Measurements from ENCODE around the gene LMBR1. TPM values are rescaled to one million over a fixed set of nuclear protein-coding genes. Genes with fewer than 3 reads are reported as not detected.

Gene LMBR1
- total RNA-seq (2022; extraction: Qiagen RNA extraction; ENCODE audit: low read depth): 23.8 to 36.8 TPM (median 32.6 TPM) in 5 replicates

GRCh38 chr7:156892821-156893706 is at the start of gene LMBR1:
Gene LMBR1, minus strand, starts transcription at chr7:156893183. Its CDS starts 190 bp downstream, at chr7:156892993.

DNA sequence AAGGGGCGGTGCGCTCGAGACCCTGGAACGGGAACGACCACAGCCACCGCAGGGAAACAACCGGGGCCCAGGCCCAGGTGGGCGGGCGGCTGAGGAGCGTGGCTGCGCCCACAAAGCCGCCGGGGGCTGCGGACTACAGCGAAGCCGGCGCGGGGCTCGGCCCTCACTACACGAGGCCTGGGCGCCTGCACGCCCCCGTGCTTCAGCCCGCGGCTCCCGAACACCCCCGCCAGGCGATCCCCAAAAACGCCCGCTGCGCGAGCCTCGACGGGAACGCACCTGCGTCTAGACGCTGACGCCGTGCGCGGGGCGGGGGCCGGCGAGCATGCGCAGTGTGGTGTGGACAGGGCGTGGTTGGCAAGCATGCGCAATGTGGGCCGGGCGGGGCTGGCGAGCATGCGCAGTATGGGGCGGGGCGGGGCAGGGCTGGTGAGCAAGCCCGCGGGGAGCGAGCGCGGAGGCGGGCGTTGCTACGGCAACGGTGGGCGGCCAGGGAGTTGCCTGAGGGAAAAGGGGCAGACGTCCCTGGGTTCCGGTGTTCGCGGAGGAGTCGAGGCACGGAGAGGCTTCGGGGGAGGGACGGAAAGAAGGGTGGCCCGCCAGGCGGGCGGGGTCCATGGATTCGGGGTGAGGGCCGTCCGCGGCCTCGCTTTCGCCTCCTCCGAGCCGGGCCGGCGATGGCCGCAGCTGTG is 252.6 kb downstream of the LMBR1 start, which contains the start of gene RNF32:
Gene RNF32 (plus strand): TSS at position 518 of the 692 bp plus-strand sequence. CDS start 3,104 bp downstream, outside the sequence.

Other genes starting within 250 kb of the LMBR1 start
- 15.2 to 21.3 TPM (median 20.3 TPM) in 5 replicates for gene NOM1, start 56.5 kb upstream of the LMBR1 start, total RNA-seq (2022; extraction: Qiagen RNA extraction; ENCODE audit: low read depth)
- gene MNX1, start 117.5 kb upstream of the LMBR1 start, total RNA-seq (2022; extraction: Qiagen RNA extraction; ENCODE audit: low read depth): 4.1 to 9.4 TPM (median 5.7 TPM) in 5 replicates
- 57.5 to 76.3 TPM (median 69.8 TPM) in 5 replicates for gene UBE3C, start 245.7 kb upstream of the LMBR1 start, total RNA-seq (2022; extraction: Qiagen RNA extraction; ENCODE audit: low read depth)

All from A549 treated with ZK216348 at 1 μM for 4 hours (cell line).